Naive B cell (primary cell): Measurements from ENCODE around the gene ITSN1. TPM values are rescaled to one million over a fixed set of nuclear protein-coding genes. Genes with fewer than 3 reads are reported as not detected.

Source experiments
- ATAC-seq, 2 donors: fragments of 150-1000 bp; cut with Tn5 transposase; 2 replicates each; pipeline ENCODE4 v1.10.0; 2021; ENCODE audit warnings: low read depth in 2 of 2, mild to moderate bottlenecking in 2 of 2, moderate library complexity in 2 of 2
- DNase-seq: peaks from one replicate; pipeline ENCODE4 v3.0.0; 2022
- H3K27ac Mint-ChIP-seq, 6 donors: one replicate each; pipeline ENCODE4 v1.8.0; 2020 to 2022; ENCODE audit warnings: mild to moderate bottlenecking in 6 of 6, mixed read lengths in 6 of 6, moderate library complexity in 5 of 6, inconsistent platforms in 2 of 6
- H3K27me3 Mint-ChIP-seq, 3 donors: one replicate each; pipeline ENCODE4 v1.8.0; 2021 to 2022; ENCODE audit warnings: mixed read lengths in 3 of 3, mild to moderate bottlenecking in 1 of 3
- H3K36me3 Mint-ChIP-seq, 2 donors: one replicate each; pipeline ENCODE4 v1.8.0; 2020 to 2022; ENCODE audit warnings: mixed read lengths in 2 of 2, inconsistent platforms in 1 of 2, mild to moderate bottlenecking in 1 of 2
- H3K4me1 Mint-ChIP-seq, 3 donors: one replicate each; pipeline ENCODE4 v1.8.0; 2020 to 2022; ENCODE audit warnings: mixed read lengths in 3 of 3, inconsistent platforms in 1 of 3, mild to moderate bottlenecking in 1 of 3, moderate library complexity in 1 of 3
- H3K4me3 Mint-ChIP-seq, 8 donors: one replicate each; pipeline ENCODE4 v1.8.0; 2020 to 2022; ENCODE audit warnings: mild to moderate bottlenecking in 8 of 8, mixed read lengths in 8 of 8, moderate library complexity in 8 of 8, inconsistent platforms in 2 of 8
- H3K9me3 Mint-ChIP-seq, 7 donors: one replicate each; pipeline ENCODE4 v1.8.0; 2020 to 2022; ENCODE audit warnings: mixed read lengths in 7 of 7, mild to moderate bottlenecking in 5 of 7, inconsistent platforms in 2 of 7, moderate library complexity in 1 of 7
- polyA plus RNA-seq, 6 donors: library from polyadenylated mRNA; unstranded; fragments of 300-500 nt; fragmentation: Illumina TruSeq; gene quantifications; one replicate each; pipeline ENCODE4 v1.2.3, GENCODE V29; 2021; ENCODE audit warnings: low read depth in 6 of 6

ITSN1 gene
- polyA plus RNA-seq, 6 donors from 2014 or later, result 0.12 to 1.4 (median 0.60) TPM; not detected in 1

GRCh38 chr21:33642896-33643657, 776 bp downstream of the ITSN1 start:
- H3K4me1 Mint-ChIP-seq, result peaks cover 14 to 18% (median 16%) of the 10 kb centered on the region in 3 donors
- H3K4me3 Mint-ChIP-seq, result peak overlapping the region; percentile 81 to 94 (median 90)
- H3K9me3 Mint-ChIP-seq, result no peaks in the 10 kb centered on the region
- H3K36me3 Mint-ChIP-seq, result no peaks in the 10 kb centered on the region
- DNase-seq (peak; percentile 14), ATAC-seq (no peak)
- H3K27ac Mint-ChIP-seq, result peak overlapping the region in 1 of 6 donors; percentile 61
- peaks cover 13 to 23% (median 20%) of the 10 kb centered on the region in 3 donors for H3K27me3 Mint-ChIP-seq

GRCh38 chr21:33643658-33644311, 1.5 kb downstream of the ITSN1 start:
- peaks cover 14 to 18% (median 16%) of the 10 kb centered on the region in 3 donors for H3K4me1 Mint-ChIP-seq
- no peak for ATAC-seq
- H3K27ac Mint-ChIP-seq, result peak overlapping the region in 1 of 6 donors; percentile 61
- H3K9me3 Mint-ChIP-seq, result no peaks in the 10 kb centered on the region
- H3K36me3 Mint-ChIP-seq, result no peaks in the 10 kb centered on the region
- peaks cover 19 to 29% (median 26%) of the 10 kb centered on the region in 3 donors for H3K27me3 Mint-ChIP-seq
- H3K4me3 Mint-ChIP-seq, result peak overlapping the region; percentile 81 to 94 (median 90)
- DNase-seq, result no peak

DNA sequence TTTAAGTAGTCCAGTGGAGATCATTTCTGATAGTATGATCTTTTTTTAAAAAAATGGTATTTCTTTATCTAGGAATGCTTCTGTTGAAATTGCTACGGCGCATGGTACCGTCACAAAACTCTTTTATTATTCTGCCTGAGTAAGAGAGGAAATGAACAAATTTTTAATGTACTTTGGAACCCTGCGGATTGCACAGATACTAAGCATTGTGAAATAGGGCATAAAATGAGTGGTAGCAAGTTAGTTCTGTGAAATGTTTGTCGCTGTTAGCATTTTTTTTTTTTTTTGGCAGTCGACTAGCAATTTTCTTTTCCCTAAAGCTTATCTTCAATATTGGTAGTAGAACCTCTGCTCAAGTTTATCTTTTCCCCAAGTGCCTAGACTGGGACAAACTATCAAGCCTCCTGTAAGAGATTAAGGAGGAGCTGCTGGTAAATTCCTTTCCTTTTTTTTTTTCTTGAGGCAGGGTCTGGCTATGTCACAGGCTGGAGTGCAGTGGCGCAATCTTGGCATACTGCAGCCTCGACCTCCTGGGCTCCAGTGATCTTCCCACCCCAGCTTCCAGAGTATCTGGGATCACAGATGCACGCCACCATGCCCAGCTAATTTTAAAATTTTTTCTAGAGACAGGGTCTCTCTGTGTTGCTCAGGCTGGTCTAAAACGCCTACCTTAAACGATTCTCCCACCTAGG, 2.2 kb downstream of the ITSN1 start:
- H3K4me3 Mint-ChIP-seq, result peak overlapping the region in 3 of 8 donors; percentile 55 to 94 (median 84)
- peak overlapping the region in 1 of 6 donors; percentile 44 for H3K27ac Mint-ChIP-seq
- DNase-seq, result no peak
- H3K27me3 Mint-ChIP-seq, result peaks cover 23 to 31% (median 28%) of the 10 kb centered on the region in 3 donors
- no peaks in the 10 kb centered on the region for H3K36me3 Mint-ChIP-seq
- H3K9me3 Mint-ChIP-seq, result no peaks in the 10 kb centered on the region
- peaks cover 14 to 18% (median 16%) of the 10 kb centered on the region in 3 donors for H3K4me1 Mint-ChIP-seq
- no peak for ATAC-seq

DNA sequence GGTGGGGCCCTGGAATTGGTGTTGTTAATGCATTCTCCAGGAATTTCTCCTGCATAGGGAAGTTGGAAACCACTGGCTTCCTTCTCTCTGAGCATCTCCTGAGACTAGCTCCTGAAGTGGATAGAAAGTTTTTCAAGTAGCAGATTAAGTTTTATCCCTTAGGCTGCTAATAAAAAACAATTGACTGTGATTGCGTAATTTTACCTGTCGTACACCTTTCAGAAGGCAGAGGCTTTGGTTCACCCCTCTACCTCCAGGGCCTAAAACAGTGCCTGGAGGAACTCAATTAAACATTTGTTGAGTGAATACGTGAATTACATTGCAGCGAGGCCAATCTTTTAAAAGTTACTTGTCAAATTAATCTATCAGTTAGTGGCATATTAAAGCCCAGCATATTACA, 3.4 kb downstream of the ITSN1 start:
- peaks cover 26 to 31% (median 28%) of the 10 kb centered on the region in 3 donors for H3K27me3 Mint-ChIP-seq
- ATAC-seq, result no peak

DNA sequence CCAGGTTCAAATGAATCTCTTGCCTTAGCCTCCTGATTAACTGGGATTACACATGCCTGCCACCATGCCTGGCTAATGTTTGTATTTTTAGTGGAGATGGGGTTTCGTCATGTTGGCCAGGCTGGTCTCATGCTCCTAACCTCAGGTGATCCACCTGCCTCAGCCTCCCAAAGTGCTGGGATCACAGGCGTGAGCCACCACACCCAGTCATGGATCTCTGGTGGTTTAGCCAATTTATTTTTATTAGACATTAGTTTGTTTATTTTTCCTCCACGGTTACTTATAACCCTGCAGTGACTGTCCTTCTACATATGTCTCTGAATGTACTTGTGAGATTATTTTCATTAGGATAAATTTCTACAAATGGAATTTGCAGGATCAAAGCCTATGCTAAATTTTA, 5.3 kb downstream of the ITSN1 start:
- Mint-ChIP-seq H3K36me3 (no peaks in the 10 kb centered on the region), H3K27ac (no peak overlapping the region), H3K27me3 (peaks cover 26 to 31% (median 28%) of the 10 kb centered on the region in 3 donors), H3K9me3 (no peaks in the 10 kb centered on the region), H3K4me1 (peaks cover 5 to 7% (median 7%) of the 10 kb centered on the region in 3 donors), H3K4me3 (no peak overlapping the region)
- no peak for ATAC-seq
- no peak for DNase-seq

More for the DNA sequence above, 3.4 kb downstream of the ITSN1 start:
- Mint-ChIP-seq H3K27ac (no peak overlapping the region), H3K36me3 (no peaks in the 10 kb centered on the region), H3K4me1 (peaks cover 14 to 17% (median 16%) of the 10 kb centered on the region in 3 donors), H3K4me3 (no peak overlapping the region), H3K9me3 (no peaks in the 10 kb centered on the region)
- no peak for DNase-seq

DNA sequence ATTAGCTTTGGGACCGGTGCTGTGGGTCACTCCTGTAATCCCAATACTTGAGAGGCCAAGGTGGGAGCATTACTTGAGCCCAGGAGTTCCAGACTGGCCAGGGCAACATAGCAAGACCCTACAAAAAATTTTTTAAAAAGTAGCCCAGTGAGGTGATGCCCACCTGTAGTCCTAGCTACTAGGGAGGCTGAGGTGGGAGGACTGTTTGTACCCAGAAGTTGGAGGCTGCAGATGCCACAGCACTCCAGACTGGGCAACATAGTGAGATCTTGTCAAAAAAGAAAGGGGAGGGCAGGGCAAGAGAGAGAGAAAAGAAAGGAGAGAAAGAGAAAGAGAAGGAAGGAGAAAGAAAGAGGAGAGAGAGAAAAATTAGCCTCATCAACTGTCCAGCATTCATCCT, 6.3 kb downstream of the ITSN1 start:
- no peak overlapping the region for H3K27ac Mint-ChIP-seq
- H3K4me3 Mint-ChIP-seq, result no peak overlapping the region
- H3K27me3 Mint-ChIP-seq, result peaks cover 22 to 26% (median 24%) of the 10 kb centered on the region in 3 donors
- no peaks in the 10 kb centered on the region for H3K36me3 Mint-ChIP-seq
- H3K9me3 Mint-ChIP-seq, result no peaks in the 10 kb centered on the region
- ATAC-seq (no peak), DNase-seq (no peak)
- peaks cover 3% of the 10 kb centered on the region in 3 donors for H3K4me1 Mint-ChIP-seq

DNA sequence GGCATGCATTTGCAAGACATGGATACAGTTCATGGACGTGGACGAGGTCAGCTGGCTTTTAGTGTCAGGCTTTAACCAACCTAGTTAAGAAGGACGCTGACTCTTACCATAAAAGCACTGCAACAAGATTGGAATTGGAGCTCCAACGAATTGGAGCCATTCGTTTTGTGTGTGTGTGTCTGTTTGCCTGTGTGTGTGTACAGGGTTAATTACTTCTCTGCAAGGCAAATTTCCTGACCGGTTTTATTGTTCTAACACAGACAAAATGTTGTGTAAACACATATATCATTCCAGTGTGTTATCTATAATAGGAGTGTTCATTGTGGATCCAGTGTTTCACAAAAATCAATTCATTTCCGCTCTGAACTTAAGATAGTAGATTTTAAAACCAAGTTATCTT, 7.9 kb downstream of the ITSN1 start:
- Mint-ChIP-seq H3K27ac (peak overlapping the region in 2 of 6 donors; percentile 23 to 38), H3K4me1 (no peaks in the 10 kb centered on the region), H3K27me3 (peaks cover 10 to 22% (median 13%) of the 10 kb centered on the region in 3 donors), H3K4me3 (no peak overlapping the region), H3K9me3 (no peaks in the 10 kb centered on the region), H3K36me3 (no peaks in the 10 kb centered on the region)
- no peak for ATAC-seq
- no peak for DNase-seq

DNA sequence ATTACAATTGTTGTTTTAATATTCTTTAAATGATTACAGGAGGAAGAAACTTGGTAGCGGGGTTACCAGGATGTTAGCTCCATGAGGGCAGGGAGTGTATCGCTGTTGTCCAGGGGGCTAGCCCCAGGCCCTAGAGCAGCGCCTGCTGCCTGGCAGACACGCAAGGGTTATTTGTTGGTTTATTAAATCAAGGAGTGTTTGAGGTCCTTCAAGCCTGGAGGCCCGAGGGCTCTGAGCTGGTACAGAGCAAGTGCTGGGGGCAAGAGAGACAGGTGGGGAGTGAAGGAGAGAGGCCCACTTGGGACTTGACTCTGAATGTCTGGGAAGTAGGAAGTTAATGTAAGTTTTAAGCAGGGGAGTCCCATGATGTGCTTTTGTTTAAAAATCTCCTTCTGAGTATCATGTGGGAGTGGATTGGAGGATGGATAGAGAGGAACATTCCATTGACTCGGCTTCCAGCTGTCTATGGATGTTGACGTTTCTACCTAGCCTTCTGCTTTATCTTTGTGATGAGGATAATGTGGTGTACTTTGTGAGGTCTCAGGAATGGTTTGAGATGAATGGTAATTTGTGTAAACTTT, 8.7 kb downstream of the ITSN1 start:
- Mint-ChIP-seq H3K27ac (peak overlapping the region in 1 of 6 donors; percentile 1), H3K4me3 (no peak overlapping the region), H3K36me3 (no peaks in the 10 kb centered on the region), H3K9me3 (no peaks in the 10 kb centered on the region), H3K27me3 (peaks cover 8 to 22% (median 10%) of the 10 kb centered on the region in 3 donors), H3K4me1 (no peaks in the 10 kb centered on the region)
- ATAC-seq (no peak), DNase-seq (no peak)

GRCh38 chr21:33651965-33652680, 9.8 kb downstream of the ITSN1 start:
- Mint-ChIP-seq H3K4me3 (no peak overlapping the region), H3K27me3 (peaks cover 8 to 22% (median 10%) of the 10 kb centered on the region in 3 donors), H3K27ac (no peak overlapping the region), H3K36me3 (no peaks in the 10 kb centered on the region), H3K4me1 (no peaks in the 10 kb centered on the region), H3K9me3 (no peaks in the 10 kb centered on the region)
- no peak for ATAC-seq
- no peak for DNase-seq

- Mint-ChIP-seq H3K4me1 (no peaks in the 10 kb centered on the region), H3K27ac (no peak overlapping the region)
Observed at GRCh38 chr21:33654412-33654811, 12.1 kb downstream of the ITSN1 start.

GRCh38 chr21:33655588-33656221, 13.4 kb downstream of the ITSN1 start:
- peaks cover 8 to 15% (median 13%) of the 10 kb centered on the region in 3 donors for H3K27me3 Mint-ChIP-seq
- H3K9me3 Mint-ChIP-seq, result no peaks in the 10 kb centered on the region
- H3K36me3 Mint-ChIP-seq, result no peaks in the 10 kb centered on the region
- no peak for ATAC-seq
- H3K4me3 Mint-ChIP-seq, result peak overlapping the region in 1 of 8 donors; percentile 29
- H3K4me1 Mint-ChIP-seq, result no peaks in the 10 kb centered on the region
- no peak overlapping the region for H3K27ac Mint-ChIP-seq
- no peak for DNase-seq

More at GRCh38 chr21:33654412-33654811, 12.1 kb downstream of the ITSN1 start:
- Mint-ChIP-seq H3K4me3 (no peak overlapping the region), H3K36me3 (no peaks in the 10 kb centered on the region), H3K9me3 (no peaks in the 10 kb centered on the region), H3K27me3 (peaks cover 7 to 17% (median 8%) of the 10 kb centered on the region in 3 donors)
- no peak for ATAC-seq
- no peak for DNase-seq

DNA sequence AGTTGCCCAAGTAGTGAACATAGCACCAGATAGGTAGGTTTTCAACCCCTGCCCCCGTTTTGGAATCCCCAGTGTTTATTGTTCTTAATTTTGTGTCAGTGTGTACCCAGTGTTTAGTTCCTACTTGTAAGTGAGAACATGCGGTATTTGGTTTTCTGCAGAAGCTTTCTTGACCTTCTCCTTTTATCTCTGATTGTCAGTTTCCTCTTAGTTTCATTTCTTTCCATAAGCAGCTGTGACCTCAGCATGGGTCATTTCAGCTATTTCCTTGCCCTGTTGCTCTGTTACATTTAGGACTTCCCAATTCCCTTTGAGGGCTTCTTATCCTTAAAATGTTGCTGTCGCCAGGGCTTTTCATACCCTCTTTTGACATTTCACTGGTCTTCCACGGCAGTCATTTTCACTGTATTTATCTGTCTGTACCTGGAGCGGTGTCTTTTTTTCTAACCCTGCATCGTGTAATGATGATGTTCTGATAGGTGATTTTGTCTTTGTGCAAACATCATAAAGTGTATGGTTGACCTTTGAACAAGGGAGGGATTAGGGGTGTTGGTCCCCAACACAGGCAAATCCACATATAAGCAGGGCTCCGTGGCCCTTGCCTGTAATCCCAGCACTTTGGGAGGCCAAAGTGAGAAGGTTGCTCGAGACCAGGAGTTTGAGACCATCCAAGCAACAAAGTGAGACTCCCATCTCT, 15.0 kb downstream of the ITSN1 start:
- ATAC-seq (no peak), DNase-seq (no peak)
- Mint-ChIP-seq H3K4me1 (no peaks in the 10 kb centered on the region), H3K9me3 (no peaks in the 10 kb centered on the region), H3K36me3 (no peaks in the 10 kb centered on the region), H3K27ac (peak overlapping the region in 1 of 6 donors; percentile 30), H3K4me3 (no peak overlapping the region), H3K27me3 (peaks cover 8 to 15% (median 13%) of the 10 kb centered on the region in 3 donors)
